ENCODE data around the gene CTTN. TPM values are rescaled to one million over a fixed set of nuclear protein-coding genes. Genes with fewer than 3 reads are reported as not detected.

Gene CTTN
- total RNA-seq, 1 experiment from 2014 or later = 294 TPM

GRCh38 chr11:70473873-70474690 lies 75.8 kb downstream of the CTTN start:
- DNase-seq (ENCODE audit: low read depth) = no peak

GRCh38 chr11:70474710-70475109 lies 76.4 kb downstream of the CTTN start:
- DNase-seq (ENCODE audit: low read depth) = no peak

GRCh38 chr11:70476669-70477068 lies 78.3 kb downstream of the CTTN start:
- DNase-seq (ENCODE audit: low read depth) = peak; percentile 35

- no peak for DNase-seq (ENCODE audit: low read depth)
Observed at GRCh38 chr11:70477176-70477575, 78.8 kb downstream of the CTTN start.

- DNase-seq (ENCODE audit: low read depth) = no peak
Observed at GRCh38 chr11:70477609-70478008, 79.3 kb downstream of the CTTN start.

- DNase-seq (ENCODE audit: low read depth) = no peak
Observed at GRCh38 chr11:70478166-70478890, 80.0 kb downstream of the CTTN start.

- DNase-seq (ENCODE audit: low read depth) = no peak
Observed at GRCh38 chr11:70480711-70481110, 82.4 kb downstream of the CTTN start.

GRCh38 chr11:70481625-70482528 lies 83.5 kb downstream of the CTTN start:
- peak; percentile 93 for DNase-seq (ENCODE audit: low read depth)

GRCh38 chr11:70482529-70482917 lies 84.2 kb downstream of the CTTN start:
- DNase-seq (ENCODE audit: low read depth) = peak; percentile 72

GRCh38 chr11:70483077-70483861 lies 84.9 kb downstream of the CTTN start:
- peak; percentile 81 for DNase-seq (ENCODE audit: low read depth)

- DNase-seq (ENCODE audit: low read depth) = no peak
Observed at GRCh38 chr11:70483917-70484316, 85.6 kb downstream of the CTTN start.

- DNase-seq (ENCODE audit: low read depth) = no peak
Observed at GRCh38 chr11:70485326-70486025, 87.1 kb downstream of the CTTN start.

- no peak for DNase-seq (ENCODE audit: low read depth)
Observed at GRCh38 chr11:70486026-70486415, 87.7 kb downstream of the CTTN start.

Other genes starting within 250 kb of the CTTN start
- gene FADD, start 195.2 kb upstream of the CTTN start, total RNA-seq (2014; rRNA removed) = 45.1 and 47.2 TPM in 2 replicates
- 41.4 and 45.1 TPM in 2 replicates for gene PPFIA1, start 127.8 kb upstream of the CTTN start, total RNA-seq (2014; rRNA removed)

Measured in LHCN-M2 (cell line).